ENCODE measurements around the gene POFUT2.

The POFUT2 gene

GRCh38 chr21:45313682-45314081, 26.0 kb upstream of the POFUT2 start:
- Histone ChIP-seq H3K4me3 (replicated peaks; ENCODE audit: insufficient read depth, low read length) (no peak overlapping the region), H3K27ac (replicated peaks) (no peak overlapping the region), H3K27me3 (ENCODE audit: insufficient read depth, poor library complexity, severe bottlenecking) (peaks cover 5% of the 10 kb centered on the region)
- DNase-seq (ENCODE audit: low read depth in 1 of 2, low spot score in 1 of 2) = no peak
- no peak for TF ChIP-seq GABPA (IDR thresholded peaks at IDR 0.05; ENCODE audit: low read depth)
- no peak for TF ChIP-seq SPI1 (IDR thresholded peaks at IDR 0.05; ENCODE audit: borderline replicate concordance, low read depth)
- no peak for TF ChIP-seq CTCF (IDR thresholded peaks at IDR 0.05; ENCODE audit: insufficient read depth, low read length)
- no peak for TF ChIP-seq POLR2AphosphoS5 (IDR thresholded peaks at IDR 0.05; ENCODE audit: low read depth)
- TF ChIP-seq REST (IDR thresholded peaks at IDR 0.05; ENCODE audit: insufficient replicate concordance, low read depth) = no peak

GRCh38 chr21:45313015-45313414, 25.3 kb upstream of the POFUT2 start:
- TF ChIP-seq GABPA (IDR thresholded peaks at IDR 0.05; ENCODE audit: low read depth) = no peak
- TF ChIP-seq REST (IDR thresholded peaks at IDR 0.05; ENCODE audit: insufficient replicate concordance, low read depth) = no peak
- TF ChIP-seq SPI1 (IDR thresholded peaks at IDR 0.05; ENCODE audit: borderline replicate concordance, low read depth) = no peak
- no peak for TF ChIP-seq CTCF (IDR thresholded peaks at IDR 0.05; ENCODE audit: insufficient read depth, low read length)
- TF ChIP-seq POLR2AphosphoS5 (IDR thresholded peaks at IDR 0.05; ENCODE audit: low read depth) = no peak
- DNase-seq (ENCODE audit: low read depth in 1 of 2, low spot score in 1 of 2) = no peak
- peaks cover 5% of the 10 kb centered on the region for H3K27me3 ChIP-seq (ENCODE audit: insufficient read depth, poor library complexity, severe bottlenecking)

GRCh38 chr21:45312296-45312695, 24.6 kb upstream of the POFUT2 start:
- no peak for DNase-seq (ENCODE audit: low read depth in 1 of 2, low spot score in 1 of 2)
- Histone ChIP-seq H3K27me3 (ENCODE audit: insufficient read depth, poor library complexity, severe bottlenecking) (peaks cover 5% of the 10 kb centered on the region), H3K27ac (replicated peaks) (no peak overlapping the region), H3K4me3 (replicated peaks; ENCODE audit: insufficient read depth, low read length) (no peak overlapping the region)
- no peak for TF ChIP-seq REST (IDR thresholded peaks at IDR 0.05; ENCODE audit: insufficient replicate concordance, low read depth)

More at GRCh38 chr21:45313015-45313414, 25.3 kb upstream of the POFUT2 start:
- Histone ChIP-seq H3K27ac (replicated peaks) (no peak overlapping the region), H3K4me3 (replicated peaks; ENCODE audit: insufficient read depth, low read length) (no peak overlapping the region)

- DNase-seq (ENCODE audit: low read depth in 1 of 2, low spot score in 1 of 2) = no peak
- H3K27ac ChIP-seq (replicated peaks) = no peak overlapping the region
- peaks cover 5% of the 10 kb centered on the region for H3K27me3 ChIP-seq (ENCODE audit: insufficient read depth, poor library complexity, severe bottlenecking)
- TF ChIP-seq SPI1 (IDR thresholded peaks at IDR 0.05; ENCODE audit: borderline replicate concordance, low read depth) (no peak), POLR2AphosphoS5 (IDR thresholded peaks at IDR 0.05; ENCODE audit: low read depth) (no peak), CTCF (IDR thresholded peaks at IDR 0.05; ENCODE audit: insufficient read depth, low read length) (no peak), GABPA (IDR thresholded peaks at IDR 0.05; ENCODE audit: low read depth) (no peak), REST (IDR thresholded peaks at IDR 0.05; ENCODE audit: insufficient replicate concordance, low read depth) (no peak)
- H3K4me3 ChIP-seq (replicated peaks; ENCODE audit: insufficient read depth, low read length) = no peak overlapping the region
Observed at GRCh38 chr21:45310459-45310858, 22.8 kb upstream of the POFUT2 start.
